ENCODE measurements around the gene HOXA5.

The HOXA5 gene

DNA sequence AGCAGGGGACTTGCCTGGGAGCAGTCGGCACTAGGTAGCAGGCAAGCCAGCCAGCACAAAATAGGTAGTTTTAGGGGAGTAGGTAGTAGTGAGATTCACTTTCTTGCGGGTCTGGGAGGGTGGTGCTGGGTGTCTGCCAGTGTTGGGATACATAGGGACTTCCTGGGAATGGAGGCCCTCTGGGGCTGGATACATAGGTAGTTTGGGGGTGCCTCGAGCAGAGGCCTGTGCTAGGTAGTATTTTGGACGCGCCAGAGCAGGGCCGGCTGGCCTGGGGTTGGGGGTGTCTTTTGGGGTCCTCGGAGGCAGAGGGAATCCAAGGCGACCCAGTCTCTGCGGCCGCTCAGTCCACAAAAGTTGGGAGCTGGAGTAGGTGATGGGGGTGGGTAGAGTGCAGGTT lies 10.9 kb upstream of the HOXA5 start:
- peak overlapping the region; percentile 99 for H3K27ac ChIP-seq
- no peak for TF ChIP-seq ZFX (IDR thresholded peaks at IDR 0.05; ENCODE audit: borderline replicate concordance)
- TF ChIP-seq, protein P1, sequence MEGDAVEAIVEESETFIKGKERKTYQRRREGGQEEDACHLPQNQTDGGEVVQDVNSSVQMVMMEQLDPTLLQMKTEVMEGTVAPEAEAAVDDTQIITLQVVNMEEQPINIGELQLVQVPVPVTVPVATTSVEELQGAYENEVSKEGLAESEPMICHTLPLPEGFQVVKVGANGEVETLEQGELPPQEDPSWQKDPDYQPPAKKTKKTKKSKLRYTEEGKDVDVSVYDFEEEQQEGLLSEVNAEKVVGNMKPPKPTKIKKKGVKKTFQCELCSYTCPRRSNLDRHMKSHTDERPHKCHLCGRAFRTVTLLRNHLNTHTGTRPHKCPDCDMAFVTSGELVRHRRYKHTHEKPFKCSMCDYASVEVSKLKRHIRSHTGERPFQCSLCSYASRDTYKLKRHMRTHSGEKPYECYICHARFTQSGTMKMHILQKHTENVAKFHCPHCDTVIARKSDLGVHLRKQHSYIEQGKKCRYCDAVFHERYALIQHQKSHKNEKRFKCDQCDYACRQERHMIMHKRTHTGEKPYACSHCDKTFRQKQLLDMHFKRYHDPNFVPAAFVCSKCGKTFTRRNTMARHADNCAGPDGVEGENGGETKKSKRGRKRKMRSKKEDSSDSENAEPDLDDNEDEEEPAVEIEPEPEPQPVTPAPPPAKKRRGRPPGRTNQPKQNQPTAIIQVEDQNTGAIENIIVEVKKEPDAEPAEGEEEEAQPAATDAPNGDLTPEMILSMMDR (IDR thresholded peaks at IDR 0.05), result no peak

DNA sequence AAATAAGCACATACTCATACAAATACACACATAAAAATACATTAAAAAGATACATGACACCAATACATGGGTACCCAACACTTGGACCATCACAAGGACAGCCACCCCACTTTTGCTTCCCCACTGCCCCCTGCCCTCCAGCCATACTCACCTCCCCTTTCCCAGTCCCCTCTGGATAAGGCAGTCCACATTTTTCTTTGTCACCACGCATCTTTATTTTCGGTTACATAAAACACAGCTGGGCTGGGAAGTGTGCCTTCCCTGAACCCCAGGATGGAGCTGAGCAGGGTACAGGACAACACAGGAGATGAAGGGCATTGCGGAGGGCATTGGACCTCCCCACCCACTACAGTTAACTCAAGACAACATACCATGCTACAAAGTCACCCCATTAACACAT lies 10.0 kb upstream of the HOXA5 start:
- H3K27ac ChIP-seq, result peak overlapping the region; percentile 99
- TF ChIP-seq, protein P1 (IDR thresholded peaks at IDR 0.05), result no peak
- TF ChIP-seq ZFX (IDR thresholded peaks at IDR 0.05; ENCODE audit: borderline replicate concordance), result no peak

DNA sequence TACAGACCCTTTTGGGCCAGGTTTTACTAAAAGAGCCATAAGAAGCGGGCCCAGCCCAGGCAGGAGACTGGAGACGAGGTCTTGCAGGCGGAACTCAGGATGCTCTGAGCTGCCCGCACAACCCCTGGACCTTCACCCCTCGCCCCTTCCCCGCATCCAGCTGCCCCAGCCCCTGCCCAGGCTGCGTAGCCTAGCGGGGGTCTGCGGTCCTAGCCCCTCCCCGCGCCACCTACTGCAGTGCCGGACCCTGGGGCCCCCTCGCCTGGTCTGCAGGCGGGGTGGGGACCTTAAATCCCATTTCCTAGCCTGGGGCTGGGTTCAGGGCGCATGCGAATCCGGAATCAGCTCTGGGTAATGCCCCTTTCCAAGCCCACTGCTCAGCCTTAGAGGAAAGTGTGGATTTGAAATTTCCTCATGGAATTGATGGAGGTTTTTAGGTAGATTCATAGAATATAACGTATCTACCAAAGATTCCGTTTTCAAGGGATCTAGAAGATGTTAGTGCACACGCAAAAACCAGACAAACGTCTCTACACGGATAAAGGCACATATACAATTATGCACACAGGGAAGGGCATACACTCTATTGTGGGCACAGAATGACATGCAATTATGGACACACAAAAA lies 9.4 kb upstream of the HOXA5 start:
- H3K27ac ChIP-seq, result peak overlapping the region; percentile 99
- TF ChIP-seq, protein P1 (IDR thresholded peaks at IDR 0.05), result no peak
- no peak for TF ChIP-seq ZFX (IDR thresholded peaks at IDR 0.05; ENCODE audit: borderline replicate concordance)

DNA sequence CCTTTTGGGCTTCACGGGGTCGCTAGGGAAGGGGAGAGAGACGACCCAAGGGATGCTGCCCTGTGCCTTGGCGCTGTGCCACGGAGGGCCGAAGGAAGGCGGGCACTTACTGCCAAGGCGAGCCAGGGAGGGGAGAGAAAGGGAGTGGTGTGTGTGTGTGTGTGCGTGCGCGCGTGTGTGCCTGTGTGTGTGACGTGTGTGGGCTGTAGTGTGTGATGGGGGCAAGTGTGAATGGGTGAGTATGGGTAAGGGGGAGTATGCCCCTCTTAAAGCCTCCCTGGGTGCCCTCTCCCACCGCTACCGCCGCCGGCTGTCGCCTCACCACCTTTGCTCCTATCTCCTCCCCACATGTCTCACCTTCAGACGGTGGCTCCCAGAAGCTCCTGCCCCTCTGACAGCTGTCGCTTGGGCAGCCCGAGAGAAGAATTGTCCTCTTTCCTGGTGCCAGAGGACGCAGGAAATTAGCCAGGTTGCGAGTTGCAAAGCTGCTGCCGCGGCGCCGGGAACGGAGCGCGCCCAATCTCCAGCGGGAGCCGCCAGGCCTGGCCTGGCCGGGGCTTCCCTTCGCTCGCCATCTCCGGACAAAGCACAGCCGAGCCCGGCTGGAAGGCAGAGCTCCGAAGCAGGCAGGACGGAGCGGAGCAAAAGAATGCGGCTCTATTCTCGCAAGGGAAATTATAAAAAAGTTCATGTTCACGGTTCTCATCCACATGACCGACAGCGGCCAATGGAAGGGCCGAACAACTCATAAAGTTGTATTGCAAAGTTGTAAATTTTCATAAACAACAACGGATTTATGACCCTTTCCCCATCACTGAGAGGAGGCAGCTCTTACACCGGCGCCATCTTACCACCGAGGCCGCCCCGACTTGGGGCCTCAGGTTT lies 8.7 kb upstream of the HOXA5 start, which contains the start of gene HOXA3:
Gene HOXA3, minus strand, starts transcription at position 653 of the 885 bp plus-strand sequence. CDS start 41,943 bp downstream, outside the sequence.
- TF ChIP-seq, protein P1 (IDR thresholded peaks at IDR 0.05), result no peak
- TF ChIP-seq ZFX (IDR thresholded peaks at IDR 0.05; ENCODE audit: borderline replicate concordance), result no peak
- peak within 1 kb of the TSS; percentile 99 for H3K27ac ChIP-seq

DNA sequence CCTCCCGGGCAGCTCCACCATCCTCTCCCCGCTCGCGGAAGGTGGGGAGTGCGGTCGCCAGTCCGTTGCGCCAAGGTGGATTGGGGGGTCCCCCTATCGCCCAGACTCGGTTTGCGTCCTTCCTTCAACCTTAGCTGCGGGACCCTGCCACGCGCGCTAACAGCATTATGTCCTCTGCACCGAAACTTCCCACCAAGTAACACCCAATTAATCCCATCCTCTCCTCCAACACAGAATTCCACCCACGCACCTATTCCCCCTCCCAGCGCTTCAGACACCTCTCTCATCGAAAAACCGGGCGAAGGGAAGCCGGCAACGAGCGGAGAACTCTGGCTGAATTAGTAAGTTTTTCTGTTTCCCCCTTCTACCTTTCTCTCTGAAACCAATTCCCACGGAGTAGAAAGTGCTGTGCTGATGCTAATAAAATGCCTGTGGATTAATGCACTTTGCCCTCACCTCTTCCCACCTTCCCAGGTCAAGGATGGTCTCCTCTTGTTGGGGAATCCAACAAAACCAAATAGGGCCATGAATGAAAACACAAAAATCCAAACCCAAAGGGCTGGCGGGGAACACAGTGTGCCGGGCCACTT lies 8.0 kb upstream of the HOXA5 start:
- H3K27ac ChIP-seq, result peak overlapping the region; percentile 99
- TF ChIP-seq, protein P1 (IDR thresholded peaks at IDR 0.05), result no peak

DNA sequence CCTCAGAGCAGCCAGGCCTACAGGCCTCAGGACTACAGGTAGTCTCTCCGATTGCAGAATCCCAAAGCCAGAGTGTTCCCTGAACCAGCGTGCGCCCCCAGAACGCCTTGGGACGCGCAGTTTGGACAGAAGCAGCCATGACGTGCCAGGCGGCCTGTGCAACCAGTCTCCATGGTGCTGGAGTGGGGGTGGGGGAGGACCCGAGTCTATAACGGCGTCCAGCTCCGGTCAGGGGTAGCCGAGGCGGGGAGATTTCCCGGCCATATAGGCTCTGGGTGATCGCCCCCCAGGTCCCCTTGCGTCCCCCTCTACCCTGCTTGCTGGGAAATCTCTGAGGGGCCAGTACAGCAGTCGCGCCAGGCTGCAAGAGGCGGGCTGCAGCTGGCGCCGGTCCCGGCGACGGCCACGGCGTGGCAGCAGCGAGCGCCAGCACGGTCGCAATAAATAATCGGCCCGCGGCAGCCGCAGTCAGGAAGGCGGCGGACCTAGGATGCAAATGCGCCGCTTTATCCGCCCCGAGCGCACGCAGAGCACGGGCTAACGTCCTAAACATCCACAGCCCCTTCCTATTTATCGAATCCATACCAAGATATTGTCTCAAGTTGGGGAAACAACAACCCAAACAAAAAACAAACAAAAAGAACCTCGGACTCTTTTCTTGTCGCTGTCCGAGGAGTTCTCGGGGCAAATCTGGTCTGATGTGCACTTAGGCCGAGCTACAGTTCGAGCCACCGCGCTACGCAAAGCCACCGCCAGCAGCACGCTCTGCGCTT lies 7.3 kb upstream of the HOXA5 start:
- TF ChIP-seq, protein P1 (IDR thresholded peaks at IDR 0.05), result peak; percentile 100
- TF ChIP-seq ZFX (IDR thresholded peaks at IDR 0.05; ENCODE audit: borderline replicate concordance), result no peak
- H3K27ac ChIP-seq, result peak overlapping the region; percentile 99

Data from 22Rv1 (cell line).